GM12872 (cell line): ENCODE measurements around the gene ZNF787.

Source experiments
- CTCF ChIP-seq: IDR thresholded peaks from 3 replicates; pipeline ENCODE4 v1.5.1; 2011; ENCODE audit warnings: low read depth, mild to moderate bottlenecking, low read length, moderate library complexity; ENCODE audit not compliant: insufficient read depth

The ZNF787 gene

GRCh38 chr19:56149656-56150038 is 28.6 kb upstream of the ZNF787 start:
- no peak for TF ChIP-seq CTCF

GRCh38 chr19:56148096-56148495 is 27.0 kb upstream of the ZNF787 start:
- TF ChIP-seq CTCF = no peak

- TF ChIP-seq CTCF = no peak
Observed at GRCh38 chr19:56147307-56147706, 26.2 kb upstream of the ZNF787 start.

GRCh38 chr19:56146904-56147303 is 25.8 kb upstream of the ZNF787 start:
- no peak for TF ChIP-seq CTCF

GRCh38 chr19:56145698-56146097 is 24.6 kb upstream of the ZNF787 start:
- no peak for TF ChIP-seq CTCF

GRCh38 chr19:56144831-56145230 is 23.7 kb upstream of the ZNF787 start:
- no peak for TF ChIP-seq CTCF

- no peak for TF ChIP-seq CTCF
Observed at GRCh38 chr19:56144376-56144775, 23.3 kb upstream of the ZNF787 start.
